ENCODE results near the gene PLA2G2F. TPM values are rescaled to one million over a fixed set of nuclear protein-coding genes. Genes with fewer than 3 reads are reported as not detected.

The PLA2G2F gene
- total RNA-seq, 2 experiments from 2014 or later, result not detected

GRCh38 chr1:20166051-20166450 lies 26.9 kb downstream of the PLA2G2F start:
- CTCF ChIA-PET, result interaction anchor here (0.6 to 0.7 kb wide), 2 partner anchors 28 to 947 kb away, joined by 3 to 5 read pairs; no protein-coding TSS in a partner anchor

GRCh38 chr1:20167126-20167525 lies 28.0 kb downstream of the PLA2G2F start:
- ChIA-PET POLR2A (no interaction called here), CTCF (no interaction called here)
- DNase-seq (no peak), ATAC-seq (ENCODE audit: poor library complexity) (no peak)
- no peak for TF ChIP-seq CTCF (IDR thresholded peaks at IDR 0.05)
- Mint-ChIP-seq H3K36me3 (ENCODE audit: low read depth) (peaks cover 24% of the 10 kb centered on the region), H3K4me1 (ENCODE audit: low read depth) (peaks cover 5% of the 10 kb centered on the region), H3K4me3 (no peak overlapping the region), H3K27ac (no peak overlapping the region), H3K9me3 (peaks cover 10% of the 10 kb centered on the region), H3K27me3 (no peaks in the 10 kb centered on the region)
- Histone ChIP-seq H3K9me3 (ENCODE audit: control insufficient read depth in 1 of 2, insufficient read depth in 1 of 2, low read length in 2 of 2) (peaks cover 10 to 42% of the 10 kb centered on the region in 2 experiments), H3K27me3 (ENCODE audit: control insufficient read depth in 1 of 2, insufficient read depth in 2 of 2, low read length in 2 of 2) (no peaks in the 10 kb centered on the region), H3K27ac (ENCODE audit: low read depth in 1 of 2, low read length in 2 of 2) (no peak overlapping the region), H3K4me1 (ENCODE audit: insufficient read depth, low read length) (peaks cover 13% of the 10 kb centered on the region), H3K4me3 (ENCODE audit: low read length) (no peak overlapping the region), H3K36me3 (ENCODE audit: insufficient read depth, low read length) (no peaks in the 10 kb centered on the region)
- intact Hi-C loops (cut with DNase I, micrococcal nuclease), result no loop called here

More at GRCh38 chr1:20166051-20166450, 26.9 kb downstream of the PLA2G2F start:
- Mint-ChIP-seq H3K36me3 (ENCODE audit: low read depth) (peaks cover 30% of the 10 kb centered on the region), H3K4me3 (no peak overlapping the region), H3K9me3 (peaks cover 10% of the 10 kb centered on the region), H3K27ac (no peak overlapping the region), H3K4me1 (ENCODE audit: low read depth) (no peaks in the 10 kb centered on the region), H3K27me3 (no peaks in the 10 kb centered on the region)
- ATAC-seq (ENCODE audit: poor library complexity), result no peak
- Histone ChIP-seq H3K27me3 (ENCODE audit: control insufficient read depth in 1 of 2, insufficient read depth in 2 of 2, low read length in 2 of 2) (no peaks in the 10 kb centered on the region), H3K27ac (ENCODE audit: low read depth in 1 of 2, low read length in 2 of 2) (no peak overlapping the region), H3K4me1 (ENCODE audit: insufficient read depth, low read length) (peaks cover 4% of the 10 kb centered on the region), H3K36me3 (ENCODE audit: insufficient read depth, low read length) (no peaks in the 10 kb centered on the region), H3K4me3 (ENCODE audit: low read length) (no peak overlapping the region), H3K9me3 (ENCODE audit: control insufficient read depth in 1 of 2, insufficient read depth in 1 of 2, low read length in 2 of 2) (peaks cover 18 to 50% of the 10 kb centered on the region in 2 experiments)
- no peak for DNase-seq
- no peak for TF ChIP-seq CTCF (IDR thresholded peaks at IDR 0.05)
- POLR2A ChIA-PET, result no interaction called here
- intact Hi-C loops (cut with DNase I, micrococcal nuclease), result no loop called here

GRCh38 chr1:20168564-20169491 lies 29.7 kb downstream of the PLA2G2F start:
- H3K9me3 ChIP-seq (ENCODE audit: control insufficient read depth in 1 of 2, insufficient read depth in 1 of 2, low read length in 2 of 2), result peaks cover 10 to 28% of the 10 kb centered on the region in 2 experiments
- no peaks in the 10 kb centered on the region for H3K36me3 ChIP-seq (ENCODE audit: insufficient read depth, low read length)
- H3K4me3 ChIP-seq (ENCODE audit: low read length), result no peak overlapping the region
- no peak overlapping the region for H3K4me3 Mint-ChIP-seq
- no peak for DNase-seq
- H3K27me3 ChIP-seq (ENCODE audit: control insufficient read depth in 1 of 2, insufficient read depth in 2 of 2, low read length in 2 of 2), result no peaks in the 10 kb centered on the region
- H3K4me1 Mint-ChIP-seq (ENCODE audit: low read depth), result peaks cover 5% of the 10 kb centered on the region
- no peak for ATAC-seq (ENCODE audit: poor library complexity)
- no peak overlapping the region for H3K27ac Mint-ChIP-seq
- H3K27ac ChIP-seq (ENCODE audit: low read depth in 1 of 2, low read length in 2 of 2), result no peak overlapping the region
- peaks cover 17% of the 10 kb centered on the region for H3K36me3 Mint-ChIP-seq (ENCODE audit: low read depth)
- peaks cover 14% of the 10 kb centered on the region for H3K4me1 ChIP-seq (ENCODE audit: insufficient read depth, low read length)
- intact Hi-C loops (cut with DNase I, micrococcal nuclease), result no loop called here
- H3K27me3 Mint-ChIP-seq, result no peaks in the 10 kb centered on the region
- H3K9me3 Mint-ChIP-seq, result peaks cover 4% of the 10 kb centered on the region
- no peak for TF ChIP-seq CTCF (IDR thresholded peaks at IDR 0.05)
- ChIA-PET CTCF (no interaction called here), POLR2A (no interaction called here)

All from CD4-positive, alpha-beta T cell (primary cell).